NCI-H524 (cell line): Measurements from ENCODE around the gene SPOPL.
A peak's percentile ranks its signal among the peaks of the same experiment; 100 is the strongest.
"Not testable (repeated sequence)": the region's sequence is repeated elsewhere in the genome, so short reads cannot be mapped to it uniquely, and the experiment has no call there.

Experiments used
- DNase-seq, 2 experiments: peaks; one replicate each; lab custom pipeline; 2025; lab: John Stamatoyannopoulos, UW

Gene SPOPL

DNA sequence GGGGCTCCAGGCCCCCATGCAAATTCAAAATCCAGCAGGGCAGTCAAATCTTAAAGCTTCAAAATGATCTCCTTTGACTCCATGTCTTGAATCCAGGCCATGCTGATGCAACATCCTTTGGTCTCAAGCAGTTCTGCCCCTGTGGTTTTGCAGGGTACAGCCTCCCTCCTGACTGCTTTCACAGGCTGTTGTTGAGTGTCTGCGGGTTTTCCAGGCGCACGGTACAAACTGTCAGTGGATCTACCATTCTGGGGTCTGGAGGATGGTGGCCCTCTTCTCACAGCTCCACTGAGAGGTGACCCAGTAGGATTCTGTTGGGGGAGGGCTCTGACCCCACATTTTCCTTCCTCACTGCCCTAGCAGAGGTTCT, 22.1 kb downstream of the SPOPL start:
- not testable (repeated sequence) for DNase-seq

DNA sequence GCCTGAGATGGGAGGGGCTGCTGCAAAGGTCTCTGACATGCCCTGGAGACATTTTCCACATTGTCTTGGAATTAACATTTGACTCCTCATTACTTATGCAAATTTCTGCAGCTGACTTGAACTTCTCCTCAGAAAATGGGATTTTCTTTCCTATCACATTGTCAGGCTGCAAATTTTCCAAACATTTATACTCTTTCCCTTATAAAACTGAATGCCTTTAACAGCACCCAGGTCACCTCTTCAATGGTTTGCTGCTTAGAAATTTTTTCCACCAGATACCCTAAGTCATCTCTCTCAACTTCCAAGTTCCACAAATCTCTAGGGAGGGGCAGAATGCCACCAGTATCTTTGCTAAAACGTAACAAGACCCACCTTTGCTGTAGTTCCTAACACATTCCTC, 22.8 kb downstream of the SPOPL start:
- DNase-seq = not testable (repeated sequence)

- DNase-seq = no peak
These were observed 30.3 kb downstream of the SPOPL start for GRCh38 chr2:138531913-138532312.

- DNase-seq = no peak
These were observed 33.2 kb downstream of the SPOPL start for GRCh38 chr2:138534791-138535190.

- DNase-seq = no peak
These were observed 34.7 kb downstream of the SPOPL start for GRCh38 chr2:138536302-138536701.

- no peak for DNase-seq
These were observed 35.2 kb downstream of the SPOPL start for GRCh38 chr2:138536740-138537139.

- no peak for DNase-seq
These were observed 35.8 kb downstream of the SPOPL start for GRCh38 chr2:138537170-138537915.

DNA sequence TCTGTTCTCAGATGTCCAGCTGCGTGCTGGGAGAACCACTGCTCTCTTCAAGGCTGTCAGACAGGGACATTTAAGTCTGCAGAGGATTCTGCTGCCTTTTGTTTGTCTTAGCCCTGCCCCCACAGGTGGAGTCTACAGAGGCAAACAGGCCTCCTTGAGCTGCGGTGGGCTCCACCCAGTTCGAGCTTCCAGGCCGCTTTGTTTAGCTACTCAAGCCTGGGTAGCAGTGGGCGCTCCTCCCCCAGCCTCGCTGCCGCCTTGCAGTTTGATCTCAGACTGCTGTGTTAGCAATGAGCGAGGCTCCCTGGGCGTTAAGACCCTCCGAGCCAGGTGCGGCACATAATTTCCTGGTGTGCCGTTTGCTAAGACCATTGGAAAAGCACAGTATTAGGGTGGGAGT, 42.6 kb downstream of the SPOPL start:
- not testable (repeated sequence) for DNase-seq

GRCh38 chr2:138548796-138549195, 47.2 kb downstream of the SPOPL start:
- DNase-seq = no peak

DNA sequence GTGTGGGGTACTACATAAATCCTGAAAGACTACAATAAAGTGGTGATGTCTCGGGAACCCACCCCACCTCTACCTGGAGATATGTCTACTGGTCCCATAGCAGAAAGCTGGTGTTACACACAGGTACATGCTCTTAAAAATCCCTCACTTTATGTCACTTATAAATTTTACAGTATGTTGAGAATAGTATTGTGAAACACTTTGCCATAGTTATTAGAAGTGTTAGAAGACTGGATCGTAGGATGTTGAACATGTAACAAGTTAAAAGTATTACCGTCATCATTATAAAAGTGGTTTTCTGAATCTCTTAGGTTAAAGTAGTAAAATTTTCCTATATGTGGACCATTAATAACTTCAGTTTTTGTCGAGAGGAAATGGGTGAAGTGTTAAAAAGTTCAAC, 48.6 kb downstream of the SPOPL start:
- no peak for DNase-seq

DNA sequence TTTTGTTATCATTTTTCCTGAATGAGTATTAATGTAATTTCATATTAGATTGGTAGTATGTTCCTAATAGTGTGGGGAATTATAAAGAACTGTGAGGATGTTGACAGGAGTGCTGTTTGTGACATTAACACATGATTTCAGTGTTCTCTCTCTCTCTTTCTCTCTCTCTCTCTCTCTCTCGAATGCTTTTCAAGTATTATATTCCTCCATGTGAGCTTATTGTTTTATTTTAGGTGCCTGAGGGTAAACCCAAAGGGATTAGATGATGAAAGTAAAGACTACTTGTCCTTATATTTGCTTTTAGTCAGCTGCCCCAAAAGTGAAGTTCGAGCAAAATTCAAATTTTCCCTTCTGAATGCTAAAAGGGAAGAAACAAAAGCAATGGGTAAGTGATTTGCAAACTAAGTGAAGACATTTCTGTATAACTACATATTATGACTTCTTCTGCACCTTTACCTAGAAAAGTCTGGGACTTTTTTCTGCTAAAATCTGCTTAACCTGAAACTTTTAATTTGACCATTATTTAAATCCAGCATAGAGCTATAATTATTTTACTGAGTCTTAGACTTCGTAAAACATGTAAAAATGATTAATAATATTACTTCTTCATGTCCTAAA, 49.2 kb downstream of the SPOPL start:
- no peak for DNase-seq

DNA sequence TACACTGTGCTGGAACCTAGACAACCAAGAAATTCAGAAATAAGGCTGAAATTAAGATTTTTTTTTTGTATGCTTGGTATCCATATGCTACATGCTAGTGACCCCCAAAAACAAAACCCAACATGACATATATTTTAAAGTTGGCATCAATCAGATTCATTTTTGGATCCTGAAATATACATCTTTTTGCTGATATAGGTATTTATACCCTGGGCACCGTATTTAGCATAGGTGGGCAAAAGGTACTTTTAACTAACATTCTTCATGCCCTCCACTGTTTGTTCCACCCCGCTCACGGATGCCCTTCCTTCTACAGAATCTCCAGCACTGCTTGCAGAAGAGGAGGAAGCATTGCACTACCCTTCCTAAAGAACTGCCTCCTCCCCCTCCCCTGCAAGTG, 52.6 kb downstream of the SPOPL start:
- DNase-seq = no peak

DNA sequence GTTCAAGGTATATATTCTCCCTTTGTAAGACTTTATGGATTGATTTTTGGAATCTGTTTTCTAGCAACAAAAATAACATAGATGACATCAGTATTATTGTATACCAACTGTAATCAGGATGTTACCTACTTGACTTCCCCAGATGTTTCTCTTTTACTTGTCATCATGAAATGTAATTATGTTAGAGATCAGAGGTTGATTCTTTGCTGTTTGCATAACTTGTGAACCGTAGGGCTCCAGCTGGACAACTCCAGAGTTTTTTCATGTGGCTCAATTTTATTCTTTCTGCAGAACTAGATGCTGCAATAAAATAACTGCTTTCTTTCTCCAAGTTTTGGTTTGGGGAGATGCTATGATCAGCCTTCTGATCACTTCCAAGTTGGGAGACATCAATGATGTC, 58.1 kb downstream of the SPOPL start:
- no peak for DNase-seq

- DNase-seq = no peak
These were observed 63.1 kb downstream of the SPOPL start for GRCh38 chr2:138564586-138565229.

- no peak for DNase-seq
These were observed 63.6 kb downstream of the SPOPL start for GRCh38 chr2:138565230-138565598.

- DNase-seq = peak; percentile 11 to 46
These were observed 70.7 kb downstream of the SPOPL start for GRCh38 chr2:138572318-138572717.

DNA sequence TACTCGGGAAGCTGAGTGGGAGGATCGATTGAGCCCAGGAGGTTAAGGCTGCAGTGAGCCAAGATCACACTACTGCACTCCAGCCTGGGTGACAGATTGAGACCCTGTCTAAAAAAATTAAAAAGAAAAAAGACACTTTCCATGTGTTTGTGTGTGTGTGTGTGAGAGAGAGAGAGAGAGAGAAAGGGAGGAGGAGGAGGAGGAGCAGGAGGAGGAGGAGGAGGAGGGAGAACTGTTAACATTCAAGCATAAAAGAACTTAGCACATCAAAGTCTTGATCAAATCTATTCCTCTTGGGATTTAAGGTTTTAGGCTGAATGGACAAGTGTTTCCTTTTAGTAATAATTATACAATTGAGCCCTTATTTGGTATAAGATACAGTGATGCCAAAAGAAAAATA, 75.5 kb downstream of the SPOPL start:
- no peak for DNase-seq

GRCh38 chr2:138579556-138579955, 78.0 kb downstream of the SPOPL start:
- DNase-seq = no peak

DNA sequence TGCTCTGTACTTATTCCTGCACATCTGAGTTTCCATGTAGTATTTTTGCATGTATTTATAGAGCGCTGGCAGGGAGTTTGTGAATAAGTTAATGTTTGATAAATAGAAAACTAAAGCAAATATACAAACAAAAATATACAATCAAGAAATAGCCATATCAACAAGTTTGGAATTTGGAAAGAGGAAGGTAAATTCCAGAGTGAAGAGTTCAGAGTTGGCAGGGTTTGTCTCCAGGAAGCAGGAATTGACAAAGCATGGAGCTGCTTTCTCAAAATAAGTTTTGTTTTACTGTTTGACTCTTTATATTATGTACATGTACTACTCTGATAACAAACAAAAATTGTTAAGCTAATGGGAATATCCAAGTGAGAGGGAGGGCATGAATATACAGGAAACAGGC, 80.3 kb downstream of the SPOPL start:
- no peak for DNase-seq

DNA sequence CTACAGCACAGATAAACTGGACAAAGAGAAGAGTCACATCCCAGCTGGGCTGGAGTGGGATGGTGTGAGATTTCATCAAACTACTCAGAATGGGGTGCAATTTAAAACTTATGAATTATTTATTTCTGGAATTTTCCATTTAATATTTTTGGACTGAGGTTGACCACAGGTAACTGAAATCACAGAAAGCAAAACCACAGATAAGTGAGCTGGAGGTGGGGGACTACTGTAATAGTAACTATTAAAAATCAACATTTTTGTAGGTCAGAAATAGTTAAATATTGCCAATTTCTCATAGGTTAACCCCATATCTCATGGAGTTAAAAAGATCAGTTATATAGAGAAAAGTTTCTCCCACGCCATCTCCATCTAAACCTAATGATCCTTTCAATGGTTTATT, 88.1 kb downstream of the SPOPL start:
- no peak for DNase-seq

DNA sequence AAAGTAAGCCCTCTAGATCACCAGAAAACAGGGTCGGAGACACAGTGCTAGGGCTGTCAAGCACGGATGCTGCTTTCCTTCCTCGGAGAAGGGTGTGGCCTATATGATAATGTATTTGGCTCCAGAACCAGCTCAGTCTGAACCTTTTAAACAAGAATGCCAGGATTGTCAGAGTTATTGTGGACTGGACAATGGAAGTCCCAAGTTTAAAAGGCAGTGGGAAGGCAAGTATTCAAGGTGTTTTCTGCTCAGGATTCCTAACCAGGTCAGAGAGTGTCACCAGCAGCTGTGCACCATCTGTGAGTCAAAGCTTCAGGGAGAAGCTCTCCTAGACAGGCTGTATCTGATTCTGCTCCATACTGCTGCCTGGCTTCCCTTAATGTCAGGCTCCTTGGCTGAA, 94.8 kb downstream of the SPOPL start:
- DNase-seq = peak in 1 of 2 experiments; percentile 3

DNA sequence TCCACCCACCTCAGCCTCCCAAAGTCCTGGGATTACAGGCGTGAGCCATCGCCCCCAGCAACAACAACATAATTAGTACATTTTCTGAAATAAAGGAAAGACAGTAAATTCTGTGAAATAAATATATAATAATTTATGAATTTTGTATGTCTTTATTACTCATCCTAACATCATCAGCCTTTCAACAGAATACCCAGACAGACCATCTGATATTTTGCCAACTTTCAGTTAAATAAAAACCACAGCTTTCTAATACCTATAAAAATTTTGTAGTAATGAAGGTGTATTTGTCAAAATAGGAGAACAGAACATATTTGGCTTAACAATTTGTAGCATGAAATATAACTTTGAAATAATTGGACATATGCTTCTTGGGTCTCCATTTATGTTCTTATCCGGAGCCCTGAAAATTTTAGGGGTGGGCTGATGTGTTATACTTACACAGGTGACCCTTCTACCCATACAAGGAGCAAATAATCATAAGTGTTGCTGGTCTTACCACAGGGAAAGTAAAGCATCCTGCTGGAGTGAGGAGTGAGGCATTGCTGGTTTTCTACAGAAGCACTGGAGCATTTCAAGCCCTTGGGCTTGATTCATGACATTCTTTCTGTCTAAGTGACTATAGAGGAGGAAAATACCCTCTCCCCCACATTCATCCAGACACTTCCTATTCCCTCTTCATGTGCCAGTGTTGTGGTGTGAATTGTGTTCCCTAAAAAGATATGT, 99.3 kb downstream of the SPOPL start:
- DNase-seq = no peak
